GM19324 (cell line): Measurements from ENCODE around the gene MINAR1.

Source experiments
- ATAC-seq: cut with Tn5 transposase; IDR thresholded peaks from one replicate; pipeline ENCODE4 v1.9.1; 2021; ENCODE audit warnings: mild to moderate bottlenecking, moderate library complexity; ENCODE audit not compliant: unreplicated experiment, low FRiP score

The MINAR1 gene

GRCh38 chr15:79463043-79463780 lies 31.1 kb downstream of the MINAR1 start:
- ATAC-seq = no peak

GRCh38 chr15:79463781-79464270 lies 31.7 kb downstream of the MINAR1 start:
- ATAC-seq = no peak

DNA sequence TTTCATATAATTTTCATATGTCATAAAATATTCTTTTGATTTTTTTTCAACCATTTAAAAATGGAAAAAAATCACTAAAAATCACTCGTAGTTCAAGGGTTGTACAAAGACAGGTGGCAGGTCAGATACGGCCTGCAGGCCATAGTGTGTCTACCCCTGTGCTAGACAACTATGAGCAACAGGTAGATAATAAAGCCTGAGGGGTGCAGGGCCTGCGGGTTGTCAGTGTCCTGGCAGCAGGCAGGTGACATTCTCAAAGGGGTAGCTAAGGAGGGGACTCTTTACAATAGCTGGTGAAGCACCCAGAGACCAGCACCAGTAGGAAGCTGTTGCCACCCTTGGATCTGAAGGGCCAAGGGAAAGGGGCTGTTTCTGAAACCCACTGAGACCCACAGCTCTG lies 34.4 kb downstream of the MINAR1 start:
- ATAC-seq = no peak

DNA sequence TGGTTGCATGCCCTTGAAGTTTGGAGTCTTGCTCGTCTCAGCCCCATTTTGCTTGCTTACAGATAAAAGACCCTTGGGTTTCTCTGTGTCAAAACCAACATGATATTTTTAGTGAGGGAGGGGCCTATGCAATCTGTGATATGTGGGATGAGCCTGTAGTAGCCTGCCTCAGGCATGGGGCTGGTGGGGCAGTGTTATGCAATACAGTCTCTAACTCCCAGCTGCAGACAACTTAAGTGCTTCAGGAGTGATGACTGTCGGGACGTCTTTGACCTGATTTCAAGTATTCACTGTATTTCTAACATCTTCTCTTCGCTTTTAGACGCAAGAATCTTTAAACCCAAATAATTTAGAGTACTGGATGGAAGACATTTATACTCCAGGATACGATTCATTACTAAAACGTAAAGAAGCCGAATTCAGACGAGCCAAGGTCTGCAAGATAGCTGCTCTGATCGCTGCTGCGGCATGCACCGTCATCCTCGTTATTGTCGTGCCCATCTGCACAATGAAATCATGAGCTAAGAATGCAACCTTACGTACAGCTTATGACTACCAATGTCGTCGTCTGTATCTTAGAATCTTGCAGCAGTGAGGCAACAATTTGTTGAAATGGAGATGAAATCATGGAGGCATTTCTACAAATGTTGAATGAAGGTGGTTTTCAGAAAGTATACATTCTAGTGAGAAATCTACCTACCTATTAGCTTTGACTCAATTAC lies 35.9 kb downstream of the MINAR1 start:
- ATAC-seq = no peak

DNA sequence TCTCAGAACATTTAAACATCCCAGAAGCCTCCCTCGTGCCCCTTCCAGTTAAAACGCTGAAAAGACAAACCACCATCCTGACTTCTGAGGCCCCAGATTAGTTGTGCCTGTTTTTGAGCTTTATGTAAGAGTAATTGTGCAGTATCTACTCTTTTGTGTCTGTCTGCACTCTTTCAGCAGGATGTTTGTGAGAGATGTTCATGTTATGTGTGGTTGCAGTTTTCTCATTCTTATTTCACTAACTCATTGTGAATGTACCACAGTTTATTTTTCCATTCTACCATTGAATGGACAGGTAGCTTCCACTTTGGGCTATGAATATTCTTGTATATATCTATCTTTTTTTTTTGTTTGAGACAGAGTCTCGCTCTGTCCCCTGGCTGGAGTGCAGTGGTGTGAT lies 40.3 kb downstream of the MINAR1 start:
- no peak for ATAC-seq

DNA sequence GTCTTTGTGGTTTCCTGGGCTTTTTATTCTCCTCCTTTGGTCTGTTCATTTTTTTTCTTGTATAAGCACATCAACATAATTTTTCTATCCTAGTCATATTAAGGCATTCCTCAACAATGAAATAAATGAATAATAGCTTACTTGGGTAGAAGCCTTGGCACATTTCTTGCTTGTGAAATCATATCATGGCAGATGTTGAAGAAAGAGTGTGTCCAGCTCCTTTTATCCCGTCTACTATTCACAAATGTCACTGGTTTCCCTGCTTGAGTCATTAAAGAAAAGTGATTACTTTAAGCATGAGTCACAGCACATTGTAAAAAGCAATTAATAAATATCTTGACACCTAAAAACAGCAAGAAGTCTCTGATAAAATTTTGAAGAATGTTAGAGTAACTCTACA lies 42.1 kb downstream of the MINAR1 start:
- no peak for ATAC-seq

DNA sequence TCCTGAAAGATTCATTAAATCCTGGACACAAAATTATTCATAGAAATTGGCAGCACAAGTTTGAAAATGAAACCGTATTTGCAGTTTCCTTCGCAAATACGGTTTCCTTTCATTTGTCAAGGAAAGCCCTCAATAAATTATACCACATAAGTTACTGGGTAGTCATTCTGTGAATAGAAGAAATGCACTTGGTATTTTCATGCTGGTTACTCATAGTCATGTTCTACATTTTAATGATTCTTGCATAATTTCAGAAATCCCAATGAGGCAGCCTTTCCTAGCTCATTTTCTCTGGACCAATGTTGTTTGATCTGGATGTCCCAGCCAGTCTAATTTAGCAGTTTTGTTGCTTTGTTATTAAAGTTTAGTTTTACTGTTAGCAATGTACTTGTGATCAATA lies 43.2 kb downstream of the MINAR1 start:
- ATAC-seq = no peak

GRCh38 chr15:79478108-79478507 lies 46.0 kb downstream of the MINAR1 start:
- no peak for ATAC-seq

GRCh38 chr15:79479616-79480015 lies 47.5 kb downstream of the MINAR1 start:
- no peak for ATAC-seq

GRCh38 chr15:79481793-79482192 lies 49.7 kb downstream of the MINAR1 start:
- ATAC-seq = no peak
